GM12878 (cell line): ENCODE measurements around the gene TREH. TPM values are rescaled to one million over a fixed set of nuclear protein-coding genes. Genes with fewer than 3 reads are reported as not detected.

Source experiments
- ATAC-seq: fragments of 200-7000 bp; cut with Tn5 transposase; 3 replicates; pipeline ENCODE4 v1.9.1; 2020; ENCODE audit warnings: mild to moderate bottlenecking, moderate library complexity
- BruUV-seq: library from RNA; stranded (reverse); fragments of 400-500 nt; replicated peaks from 2 replicates; lab custom pipeline; 2021; lab: Mats Ljungman, UMichigan
- CTCF ChIA-PET: fragments of 300-600 bp; sonication (Branson Sonifier 250); formaldehyde crosslinking; extraction: SDS; loops from one replicate; lab custom pipeline; 2021; ENCODE audit warnings: inconsistent platforms; lab: Yijun Ruan, JAX
- POLR2A ChIA-PET: fragments of 350-600 bp; formaldehyde crosslinking; extraction: SDS; loops from one replicate; lab custom pipeline; 2021; ENCODE audit warnings: inconsistent platforms; lab: Charles Lee
- RAD21 ChIA-PET: fragments of 300-600 bp; sonication (Branson Sonifier 250); formaldehyde crosslinking; loops from one replicate; lab custom pipeline; 2023; ENCODE audit warnings: antibody characterized with exemption; ENCODE audit not compliant: unreplicated experiment; lab: Charles Lee
- SMC1A ChIA-PET: fragments of 300-600 bp; sonication (Branson Sonifier 250); formaldehyde crosslinking; loops from one replicate; lab custom pipeline; 2023; ENCODE audit not compliant: unreplicated experiment, uncharacterized antibody; lab: Charles Lee
- DNase-seq: peaks from one replicate; pipeline ENCODE4 v3.0.0-alpha.2; 2011; ENCODE audit warnings: low read depth, low spot score
- FAIRE-seq: peaks from 3 replicates; lab custom pipeline; 2011; peaks lifted over from hg19 to GRCh38; lab: Jason Lieb, UNC
- H2AFZ ChIP-seq: 2 replicates; pipeline ENCODE4 v1.6.0; 2011; ENCODE audit warnings: low read depth, low read length, control low read depth; ENCODE audit not compliant: control insufficient read depth
- H3K27ac ChIP-seq: 2 replicates; pipeline ENCODE4 v1.5.1; 2011; ENCODE audit warnings: control low read depth; ENCODE audit not compliant: control insufficient read depth, insufficient read depth
- H3K27me3 ChIP-seq, 2 experiments: replicated peaks in 1 of 2; 2 replicates each; pipeline versions ENCODE4 v1.6.0 to v1.6.1; 2011; ENCODE audit warnings: low read length in 1 of 2; ENCODE audit not compliant: control insufficient read depth in 2 of 2, insufficient read depth in 2 of 2
- H3K36me3 ChIP-seq, 2 experiments: 2 replicates each; pipeline ENCODE4 v1.5.1; 2011; ENCODE audit warnings: low read length in 1 of 2; ENCODE audit not compliant: control insufficient read depth in 2 of 2, insufficient read depth in 2 of 2
- H3K4me1 ChIP-seq: 2 replicates; pipeline ENCODE4 v1.6.1; 2011; ENCODE audit warnings: mild to moderate bottlenecking, low read length, moderate library complexity, mixed read lengths; ENCODE audit not compliant: control insufficient read depth, insufficient read depth
- H3K4me2 ChIP-seq: 2 replicates; pipeline ENCODE4 v1.6.0; 2011; ENCODE audit warnings: control low read depth; ENCODE audit not compliant: control insufficient read depth, insufficient read depth
- H3K4me3 ChIP-seq: fragments of 200-600 bp; sonication (generic); 2 replicates; pipeline ENCODE4 v1.5.1; 2016
- H3K79me2 ChIP-seq: 2 replicates; pipeline ENCODE4 v1.6.0; 2011; ENCODE audit warnings: low read length; ENCODE audit not compliant: control insufficient read depth, insufficient read depth
- H3K9ac ChIP-seq: 2 replicates; pipeline ENCODE4 v1.8.0; 2011; ENCODE audit warnings: low read length, control low read depth, mixed read lengths; ENCODE audit not compliant: control insufficient read depth, insufficient read depth
- H3K9me3 ChIP-seq: replicated peaks from 3 replicates; pipeline ENCODE4 v1.5.1; 2011; ENCODE audit warnings: mild to moderate bottlenecking, low read length; ENCODE audit not compliant: control insufficient read depth, insufficient read depth
- H4K20me1 ChIP-seq: 2 replicates; pipeline ENCODE4 v1.6.0; 2011; ENCODE audit not compliant: control insufficient read depth, insufficient read depth
- FOXK2 ChIP-seq: fragments of 450-650 bp; IDR thresholded peaks from 2 replicates; pipeline ENCODE4 v1.6.1; 2017; ENCODE audit warnings: mild to moderate bottlenecking, moderate library complexity
- MYC ChIP-seq: IDR thresholded peaks from 2 replicates; pipeline ENCODE4 v1.6.1; 2011; ENCODE audit warnings: mild to moderate bottlenecking, low read length, moderate library complexity, inconsistent platforms; ENCODE audit not compliant: insufficient read depth, insufficient replicate concordance, insufficient read length, severe bottlenecking
- NBN ChIP-seq: fragments of 450-650 bp; IDR thresholded peaks from 2 replicates; pipeline ENCODE4 v1.6.1; 2016
- NFYB ChIP-seq: IDR thresholded peaks from 2 replicates; pipeline ENCODE4 v1.6.1; 2011; ENCODE audit warnings: low read depth, mild to moderate bottlenecking, low read length, improper control_type of control experiment, moderate library complexity; ENCODE audit not compliant: insufficient read depth
- NR2F1 ChIP-seq: fragments of 450-650 bp; conservative IDR thresholded peaks from 2 replicates; pipeline ENCODE4 v1.6.1; 2017; ENCODE audit warnings: mild to moderate bottlenecking
- POU2F2 ChIP-seq: IDR thresholded peaks from 3 replicates; pipeline ENCODE4 v1.6.1; 2011; ENCODE audit warnings: low read depth, mild to moderate bottlenecking, low read length, borderline replicate concordance
- RB1 ChIP-seq: fragments of 450-650 bp; formaldehyde crosslinking; IDR thresholded peaks from 2 replicates; pipeline ENCODE4 v1.6.1; 2017; ENCODE audit warnings: mild to moderate bottlenecking, borderline replicate concordance
- SUZ12 ChIP-seq: fragments of 200-600 bp; sonication (generic); IDR thresholded peaks from one replicate; pipeline ENCODE4 v1.6.1; 2018; ENCODE audit warnings: antibody characterized with exemption, mild to moderate bottlenecking; ENCODE audit not compliant: unreplicated experiment
- WGBS: methylation state at CpG from one replicate; pipeline ENCODE4 v1.1.6; 2016; ENCODE audit warnings: low lambda C conversion rate; ENCODE audit not compliant: insufficient replicate concordance, insufficient coverage; ENCODE audit errors: missing lambda C conversion rate; 5-methylcytosine and 5-hydroxymethylcytosine counted together
- in situ Hi-C: fragments of 300-500 bp; cut with MboI; formaldehyde crosslinking; loops from 9 replicates; pipeline ENCODE4 v1.14.3; 2018; ENCODE audit warnings: mixed read lengths
- intact Hi-C: fragments of 100-400 bp; cut with micrococcal nuclease; formaldehyde crosslinking; loops from one replicate; pipeline ENCODE4 v1.14.2; 2022; ENCODE audit not compliant: unreplicated experiment
- polyA plus RNA-seq, 11 experiments: library from polyadenylated mRNA; depleted of rRNA in 4 of 11; unstranded in 6 of 11; stranded (reverse) in 5 of 11; fragments of >200 nt; fragmentation: Nextera tagmentation in 4 of 11; fragmentation: Illumina TruSeq in 1 of 11; extraction: Ambion mirVana in 4 of 11; extraction: Trizol in 1 of 11; gene quantifications; 1 replicate in 1 of 11; 2 replicates in 10 of 11; pipeline versions ENCODE4 v1.2.1 to v1.2.3, GENCODE V29; 2011 to 2016; ENCODE audit warnings: inconsistent platforms in 2 of 11, missing spikeins in 2 of 11, low read depth in 1 of 11
- total RNA-seq, 4 experiments: library from RNA; depleted of rRNA in 3 of 4; stranded (reverse); fragments of >200 nt in 3 of 4; fragmentation: Illumina TruSeq in 1 of 4; extraction: Trizol in 1 of 4; gene quantifications; 2 replicates each; pipeline versions ENCODE4 v1.2.1 to v1.2.3, GENCODE V29; 2013 to 2021
- TF ChIP-seq, protein P1 (sequence below): fragments of 450-650 bp; IDR thresholded peaks from 2 replicates; pipeline ENCODE4 v1.6.1; 2014; ENCODE audit warnings: mild to moderate bottlenecking
- TF ChIP-seq, protein P2 (sequence below): fragments of 450-650 bp; IDR thresholded peaks from 2 replicates; pipeline ENCODE4 v1.6.1; 2016; ENCODE audit warnings: mild to moderate bottlenecking, moderate library complexity, borderline replicate concordance
- TF ChIP-seq, protein P3 (sequence below): fragments of 450-650 bp; IDR thresholded peaks from 2 replicates; pipeline ENCODE4 v1.6.1; 2016; ENCODE audit warnings: mild to moderate bottlenecking
- TF ChIP-seq, protein P4 (sequence below): IDR thresholded peaks from 2 replicates; pipeline ENCODE4 v1.6.1; 2012; ENCODE audit warnings: low read depth, low read length, improper control_type of control experiment

TREH gene
- total and polyA plus RNA-seq, 10 of the 15 experiments (the other 5 are each of a cell fraction or from before 2014, with no cell fraction given) = not detected

DNA sequence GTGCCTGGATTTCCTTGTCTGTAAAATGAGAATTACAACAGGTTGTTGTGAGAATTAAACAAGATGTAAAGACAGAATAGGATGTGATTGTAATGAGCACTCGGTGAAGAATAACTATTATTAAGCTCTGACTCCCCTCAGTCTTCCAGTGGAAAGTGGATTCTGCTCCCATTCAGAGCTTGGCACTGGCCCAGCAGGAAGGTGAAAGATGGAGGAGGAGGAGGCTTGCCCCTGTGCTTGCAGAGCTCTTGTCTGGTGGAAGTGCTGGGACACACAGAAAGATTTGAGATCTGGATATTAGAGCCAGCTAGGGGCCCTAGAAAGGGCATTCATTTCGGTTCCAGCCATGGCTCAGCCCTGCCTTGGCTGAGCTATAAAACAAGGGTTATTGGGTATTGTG, 43.8 kb downstream of the TREH start (continued):
- TF ChIP-seq RB1 (no peak), SUZ12 (no peak), FOXK2 (no peak)

DNA sequence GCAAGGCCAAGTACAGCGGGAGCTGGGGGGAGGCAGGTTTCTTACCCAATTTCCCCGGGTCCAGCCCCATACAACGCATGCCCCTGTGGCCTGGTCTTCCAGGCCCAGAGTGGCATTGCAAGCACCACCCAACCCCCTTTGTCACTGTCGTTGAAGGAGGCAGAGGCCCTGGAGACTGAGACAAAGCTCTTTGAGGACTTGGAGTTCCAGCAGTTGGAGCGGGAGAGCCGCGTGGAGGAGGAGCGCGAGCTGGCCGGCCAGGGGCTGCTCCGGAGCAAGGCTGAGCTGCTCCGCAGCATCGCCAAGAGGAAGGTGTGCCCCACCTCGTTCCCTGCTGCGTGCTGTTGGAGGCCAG, 44.2 kb downstream of the TREH start:
- Histone ChIP-seq H4K20me1 (no peaks in the 10 kb centered on the region), H3K9me3 (no peaks in the 10 kb centered on the region), H3K27ac (no peak overlapping the region), H3K79me2 (no peaks in the 10 kb centered on the region), H3K36me3 (no peaks in the 10 kb centered on the region), H3K27me3 (peaks cover 4 to 11% of the 10 kb centered on the region in 2 experiments), H3K4me2 (no peak overlapping the region), H3K4me3 (no peak overlapping the region), H2AFZ (no peak overlapping the region), H3K9ac (no peak overlapping the region), H3K4me1 (no peaks in the 10 kb centered on the region)
- intact Hi-C loops (no loop called here), in situ Hi-C loops (no loop called here)
- SMC1A ChIA-PET = no interaction called here
- RAD21 ChIA-PET = no interaction called here
- FAIRE-seq = no peak
- 61% methylated on average over 15 of the region's 15 CpGs for WGBS
- POLR2A ChIA-PET = interaction anchor here (0.5 kb wide), 1 partner anchor 14 kb away, joined by 4 read pairs; no protein-coding TSS in a partner anchor
- CTCF ChIA-PET = interaction anchor here (0.9 to 1.8 kb wide), 2 partner anchors 24 to 55 kb away, joined by 3 to 5 read pairs; no protein-coding TSS in a partner anchor
- BruUV-seq = no TSS peak
- no peak for ATAC-seq
- DNase-seq = no peak
- TF ChIP-seq MYC (no peak), NBN (no peak), POU2F2 (no peak), NR2F1 (no peak), NFYB (no peak)
- TF ChIP-seq, protein P1, sequence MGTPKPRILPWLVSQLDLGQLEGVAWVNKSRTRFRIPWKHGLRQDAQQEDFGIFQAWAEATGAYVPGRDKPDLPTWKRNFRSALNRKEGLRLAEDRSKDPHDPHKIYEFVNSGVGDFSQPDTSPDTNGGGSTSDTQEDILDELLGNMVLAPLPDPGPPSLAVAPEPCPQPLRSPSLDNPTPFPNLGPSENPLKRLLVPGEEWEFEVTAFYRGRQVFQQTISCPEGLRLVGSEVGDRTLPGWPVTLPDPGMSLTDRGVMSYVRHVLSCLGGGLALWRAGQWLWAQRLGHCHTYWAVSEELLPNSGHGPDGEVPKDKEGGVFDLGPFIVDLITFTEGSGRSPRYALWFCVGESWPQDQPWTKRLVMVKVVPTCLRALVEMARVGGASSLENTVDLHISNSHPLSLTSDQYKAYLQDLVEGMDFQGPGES = no peak
- TF ChIP-seq, protein P2, sequence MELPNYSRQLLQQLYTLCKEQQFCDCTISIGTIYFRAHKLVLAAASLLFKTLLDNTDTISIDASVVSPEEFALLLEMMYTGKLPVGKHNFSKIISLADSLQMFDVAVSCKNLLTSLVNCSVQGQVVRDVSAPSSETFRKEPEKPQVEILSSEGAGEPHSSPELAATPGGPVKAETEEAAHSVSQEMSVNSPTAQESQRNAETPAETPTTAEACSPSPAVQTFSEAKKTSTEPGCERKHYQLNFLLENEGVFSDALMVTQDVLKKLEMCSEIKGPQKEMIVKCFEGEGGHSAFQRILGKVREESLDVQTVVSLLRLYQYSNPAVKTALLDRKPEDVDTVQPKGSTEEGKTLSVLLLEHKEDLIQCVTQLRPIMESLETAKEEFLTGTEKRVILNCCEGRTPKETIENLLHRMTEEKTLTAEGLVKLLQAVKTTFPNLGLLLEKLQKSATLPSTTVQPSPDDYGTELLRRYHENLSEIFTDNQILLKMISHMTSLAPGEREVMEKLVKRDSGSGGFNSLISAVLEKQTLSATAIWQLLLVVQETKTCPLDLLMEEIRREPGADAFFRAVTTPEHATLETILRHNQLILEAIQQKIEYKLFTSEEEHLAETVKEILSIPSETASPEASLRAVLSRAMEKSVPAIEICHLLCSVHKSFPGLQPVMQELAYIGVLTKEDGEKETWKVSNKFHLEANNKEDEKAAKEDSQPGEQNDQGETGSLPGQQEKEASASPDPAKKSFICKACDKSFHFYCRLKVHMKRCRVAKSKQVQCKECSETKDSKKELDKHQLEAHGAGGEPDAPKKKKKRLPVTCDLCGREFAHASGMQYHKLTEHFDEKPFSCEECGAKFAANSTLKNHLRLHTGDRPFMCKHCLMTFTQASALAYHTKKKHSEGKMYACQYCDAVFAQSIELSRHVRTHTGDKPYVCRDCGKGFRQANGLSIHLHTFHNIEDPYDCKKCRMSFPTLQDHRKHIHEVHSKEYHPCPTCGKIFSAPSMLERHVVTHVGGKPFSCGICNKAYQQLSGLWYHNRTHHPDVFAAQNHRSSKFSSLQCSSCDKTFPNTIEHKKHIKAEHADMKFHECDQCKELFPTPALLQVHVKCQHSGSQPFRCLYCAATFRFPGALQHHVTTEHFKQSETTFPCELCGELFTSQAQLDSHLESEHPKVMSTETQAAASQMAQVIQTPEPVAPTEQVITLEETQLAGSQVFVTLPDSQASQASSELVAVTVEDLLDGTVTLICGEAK = no peak
- TF ChIP-seq, protein P3, sequence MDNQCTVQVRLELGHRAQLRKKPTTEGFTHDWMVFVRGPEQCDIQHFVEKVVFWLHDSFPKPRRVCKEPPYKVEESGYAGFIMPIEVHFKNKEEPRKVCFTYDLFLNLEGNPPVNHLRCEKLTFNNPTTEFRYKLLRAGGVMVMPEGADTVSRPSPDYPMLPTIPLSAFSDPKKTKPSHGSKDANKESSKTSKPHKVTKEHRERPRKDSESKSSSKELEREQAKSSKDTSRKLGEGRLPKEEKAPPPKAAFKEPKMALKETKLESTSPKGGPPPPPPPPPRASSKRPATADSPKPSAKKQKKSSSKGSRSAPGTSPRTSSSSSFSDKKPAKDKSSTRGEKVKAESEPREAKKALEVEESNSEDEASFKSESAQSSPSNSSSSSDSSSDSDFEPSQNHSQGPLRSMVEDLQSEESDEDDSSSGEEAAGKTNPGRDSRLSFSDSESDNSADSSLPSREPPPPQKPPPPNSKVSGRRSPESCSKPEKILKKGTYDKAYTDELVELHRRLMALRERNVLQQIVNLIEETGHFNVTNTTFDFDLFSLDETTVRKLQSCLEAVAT = no peak
- TF ChIP-seq, protein P4, sequence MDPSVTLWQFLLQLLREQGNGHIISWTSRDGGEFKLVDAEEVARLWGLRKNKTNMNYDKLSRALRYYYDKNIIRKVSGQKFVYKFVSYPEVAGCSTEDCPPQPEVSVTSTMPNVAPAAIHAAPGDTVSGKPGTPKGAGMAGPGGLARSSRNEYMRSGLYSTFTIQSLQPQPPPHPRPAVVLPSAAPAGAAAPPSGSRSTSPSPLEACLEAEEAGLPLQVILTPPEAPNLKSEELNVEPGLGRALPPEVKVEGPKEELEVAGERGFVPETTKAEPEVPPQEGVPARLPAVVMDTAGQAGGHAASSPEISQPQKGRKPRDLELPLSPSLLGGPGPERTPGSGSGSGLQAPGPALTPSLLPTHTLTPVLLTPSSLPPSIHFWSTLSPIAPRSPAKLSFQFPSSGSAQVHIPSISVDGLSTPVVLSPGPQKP = no peak
